ENCODE measurements around the gene HLA-DOB.
"Not testable (repeated sequence)": the region's sequence is repeated elsewhere in the genome, so short reads cannot be mapped to it uniquely, and the experiment has no call there.

Gene HLA-DOB

GRCh38 chr6:32815996-32816395 lies 806 bp downstream of the HLA-DOB start:
- intact Hi-C loops (cut with DNase I) = no loop called here
- DNase-seq = no peak

GRCh38 chr6:32815115-32815514 lies 1.7 kb downstream of the HLA-DOB start:
- DNase-seq = no peak
- intact Hi-C loops (cut with DNase I) = no loop called here

- DNase-seq = no peak
- intact Hi-C loops (cut with DNase I) = no loop called here
Measured at GRCh38 chr6:32814145-32814544, 2.7 kb downstream of the HLA-DOB start.

GRCh38 chr6:32809171-32809570 lies 7.6 kb downstream of the HLA-DOB start:
- intact Hi-C loops (cut with DNase I) = no loop called here
- DNase-seq = no peak

GRCh38 chr6:32807020-32807580 lies 9.7 kb downstream of the HLA-DOB start:
- intact Hi-C loops (cut with DNase I) = no loop called here
- DNase-seq = no peak

GRCh38 chr6:32805404-32805803 lies 11.4 kb downstream of the HLA-DOB start:
- intact Hi-C loops (cut with DNase I); DNase-seq: not testable (repeated sequence)

GRCh38 chr6:32803416-32803815 lies 13.4 kb downstream of the HLA-DOB start:
- intact Hi-C loops (cut with DNase I) = no loop called here
- DNase-seq = no peak

GRCh38 chr6:32799740-32800139 lies 17.1 kb downstream of the HLA-DOB start:
- intact Hi-C loops (cut with DNase I) = loop anchor here (5.0 to 10.0 kb wide), 2 partner anchors 95 to 367 kb away; no protein-coding TSS in a partner anchor
- no peak for DNase-seq

GRCh38 chr6:32799168-32799567 lies 17.6 kb downstream of the HLA-DOB start:
- DNase-seq = no peak
- intact Hi-C loops (cut with DNase I) = loop anchor here (5.0 to 10.0 kb wide), 2 partner anchors 94 to 367 kb away; no protein-coding TSS in a partner anchor

- intact Hi-C loops (cut with DNase I) = loop anchor here (1.0 to 10.0 kb wide), 3 partner anchors 92 to 384 kb away; no protein-coding TSS in a partner anchor
- DNase-seq = peak; percentile 51 to 94 (median 82)
Measured at GRCh38 chr6:32796848-32797776, 19.7 kb downstream of the HLA-DOB start.

GRCh38 chr6:32794510-32794909 lies 22.3 kb downstream of the HLA-DOB start:
- DNase-seq = no peak
- intact Hi-C loops (cut with DNase I) = loop anchor here (10.0 kb wide), 1 partner anchor 90 kb away; no protein-coding TSS in a partner anchor

- intact Hi-C loops (cut with DNase I) = loop anchor here (10.0 kb wide), 1 partner anchor 88 kb away; no protein-coding TSS in a partner anchor
- no peak for DNase-seq
Measured at GRCh38 chr6:32792901-32793435, 23.8 kb downstream of the HLA-DOB start.

GRCh38 chr6:32790306-32790705 lies 26.5 kb downstream of the HLA-DOB start:
- DNase-seq = no peak
- intact Hi-C loops (cut with DNase I) = loop anchor here (10.0 kb wide), 1 partner anchor 86 kb away; no protein-coding TSS in a partner anchor

GRCh38 chr6:32785781-32786533 lies 30.8 kb downstream of the HLA-DOB start:
- intact Hi-C loops (cut with DNase I) = loop anchor here (5.0 kb wide), 1 partner anchor 539 kb away; no protein-coding TSS in a partner anchor
- DNase-seq = peak in 3 of 10 donors; percentile 11 to 20 (median 16)

- DNase-seq; intact Hi-C loops (cut with DNase I): not testable (repeated sequence)
Measured at GRCh38 chr6:32782923-32783322, 33.9 kb downstream of the HLA-DOB start.

GRCh38 chr6:32779036-32779435 lies 37.8 kb downstream of the HLA-DOB start:
- intact Hi-C loops (cut with DNase I) = no loop called here
- DNase-seq = no peak

- DNase-seq = no peak
- intact Hi-C loops (cut with DNase I) = no loop called here
Measured at GRCh38 chr6:32775071-32775470, 41.7 kb downstream of the HLA-DOB start.

- intact Hi-C loops (cut with DNase I) = no loop called here
- no peak for DNase-seq
Measured at GRCh38 chr6:32774426-32774825, 42.4 kb downstream of the HLA-DOB start.

- intact Hi-C loops (cut with DNase I) = no loop called here
Measured at GRCh38 chr6:32772656-32773055, 44.1 kb downstream of the HLA-DOB start.

GRCh38 chr6:32764048-32764447 lies 52.8 kb downstream of the HLA-DOB start:
- no peak for DNase-seq
- intact Hi-C loops (cut with DNase I) = no loop called here

More at GRCh38 chr6:32772656-32773055, 44.1 kb downstream of the HLA-DOB start:
- DNase-seq = no peak

Data from posterior cingulate gyrus (tissue), 11 donors.